B cell (primary cell): ENCODE results near the gene ESR1. TPM values are rescaled to one million over a fixed set of nuclear protein-coding genes. Genes with fewer than 3 reads are reported as not detected.

Source experiments
- ATAC-seq: fragments of 200-7000 bp; cut with Tn5 transposase; one replicate; pipeline ENCODE4 v1.10.0; 2021; ENCODE audit warnings: low read depth, mild to moderate bottlenecking, moderate number of reproducible peaks, moderate library complexity
- CTCF ChIA-PET: fragments of 350-600 bp; sonication (Branson Sonifier 250); formaldehyde crosslinking; loops from one replicate; lab custom pipeline; 2021; ENCODE audit warnings: antibody characterized with exemption, inconsistent platforms; lab: Charles Lee
- POLR2A ChIA-PET: fragments of 350-600 bp; sonication (Branson Sonifier 250); formaldehyde crosslinking; loops from one replicate; lab custom pipeline; 2021; ENCODE audit warnings: antibody characterized with exemption; lab: Charles Lee
- DNase-seq: peaks from one replicate; pipeline ENCODE4 v3.0.0; 2013
- H2AFZ ChIP-seq: 2 replicates; pipeline ENCODE4 v1.6.1; 2012; ENCODE audit warnings: mild to moderate bottlenecking, low read depth, low read length; ENCODE audit not compliant: insufficient read depth, poor library complexity, severe bottlenecking
- H3K27ac ChIP-seq, 2 donors: 1 replicate in 1 of 2; 2 replicates in 1 of 2; pipeline ENCODE4 v1.5.1; 2012 to 2013; ENCODE audit warnings: low read length in 2 of 2, mild to moderate bottlenecking in 2 of 2, moderate library complexity in 1 of 2
- H3K27me3 ChIP-seq, 4 experiments: fragments of 200-600 bp in 1 of 4; sonication (generic) in 1 of 4; replicated peaks in 1 of 4; 1 replicate in 2 of 4; 2 replicates in 2 of 4; pipeline versions ENCODE4 v1.6.1 to v1.7.0; 2013 to 2016; ENCODE audit warnings: low read length in 3 of 4, mild to moderate bottlenecking in 2 of 4, mixed read lengths in 1 of 4, moderate library complexity in 1 of 4; ENCODE audit not compliant: insufficient read depth in 4 of 4, control insufficient read depth in 3 of 4; ENCODE audit errors: control extremely low read depth in 1 of 4
- H3K36me3 ChIP-seq, 2 experiments: replicated peaks in 1 of 2; 1 replicate in 1 of 2; 2 replicates in 1 of 2; pipeline versions ENCODE4 v1.6.1 to v1.7.1; 2013; ENCODE audit warnings: low read length in 1 of 2; ENCODE audit not compliant: insufficient read depth in 2 of 2, control insufficient read depth in 1 of 2; ENCODE audit errors: control extremely low read depth in 1 of 2, extremely low read depth in 1 of 2
- H3K4me1 ChIP-seq, 2 donors: fragments of 200-600 bp in 1 of 2; sonication (generic) in 1 of 2; 1 replicate in 1 of 2; 2 replicates in 1 of 2; pipeline versions ENCODE4 v1.5.1 to v1.6.1; 2013 to 2017; ENCODE audit warnings: low read length in 2 of 2; ENCODE audit not compliant: control insufficient read depth in 2 of 2, insufficient read depth in 2 of 2
- H3K4me2 ChIP-seq: replicated peaks from 2 replicates; pipeline ENCODE3; 2012; ENCODE audit warnings: mild to moderate bottlenecking, low read depth, low read length; ENCODE audit not compliant: poor library complexity, severe bottlenecking
- H3K4me3 ChIP-seq, 5 experiments: fragments of 200-600 bp in 1 of 5; sonication (generic) in 1 of 5; 1 replicate in 3 of 5; 2 replicates in 2 of 5; pipeline versions ENCODE4 v1.5.1 to v1.7.0; 2011 to 2016; ENCODE audit warnings: low read length in 4 of 5, mild to moderate bottlenecking in 4 of 5, low read depth in 2 of 5, control low read depth in 1 of 5, moderate library complexity in 1 of 5; ENCODE audit not compliant: insufficient read depth in 1 of 5; ENCODE audit errors: control extremely low read depth in 1 of 5, extremely low read depth in 1 of 5
- H3K79me2 ChIP-seq: fragments of 200-600 bp; sonication (generic); one replicate; pipeline ENCODE4 v1.6.0; 2016; ENCODE audit warnings: low read length; ENCODE audit not compliant: control insufficient read depth, insufficient read depth
- H3K9ac ChIP-seq: fragments of 200-600 bp; sonication (generic); 2 replicates; pipeline ENCODE4 v1.6.1; 2017; ENCODE audit warnings: mild to moderate bottlenecking, low read length, moderate library complexity
- H3K9me3 ChIP-seq, 3 donors: one replicate each; pipeline versions ENCODE4 v1.6.1 to v1.7.1; 2013; ENCODE audit warnings: low read length in 2 of 3; ENCODE audit not compliant: control insufficient read depth in 2 of 3, insufficient read depth in 1 of 3; ENCODE audit errors: control extremely low read depth in 1 of 3
- H4K20me1 ChIP-seq: 2 replicates; pipeline ENCODE4 v1.6.0; 2012; ENCODE audit warnings: mild to moderate bottlenecking, low read length; ENCODE audit not compliant: insufficient read depth, control insufficient read depth, poor library complexity, severe bottlenecking
- H3K27ac Mint-ChIP-seq: one replicate; pipeline ENCODE4 v1.8.0; 2021; ENCODE audit warnings: mixed read lengths
- H3K27me3 Mint-ChIP-seq: one replicate; pipeline ENCODE4 v1.8.0; 2021; ENCODE audit warnings: mixed read lengths
- H3K4me1 Mint-ChIP-seq: one replicate; pipeline ENCODE4 v1.8.0; 2021; ENCODE audit warnings: mixed read lengths
- H3K4me3 Mint-ChIP-seq: one replicate; pipeline ENCODE4 v1.8.0; 2021; ENCODE audit warnings: mixed read lengths
- H3K9me3 Mint-ChIP-seq: one replicate; pipeline ENCODE4 v1.8.0; 2022; ENCODE audit warnings: mixed read lengths; ENCODE audit not compliant: insufficient read depth
- EZH2 ChIP-seq: IDR thresholded peaks from 2 replicates; pipeline ENCODE4 v1.6.1; 2012; ENCODE audit warnings: borderline replicate concordance, low read depth, mild to moderate bottlenecking, moderate library complexity, low read length; ENCODE audit not compliant: insufficient read depth, poor library complexity, severe bottlenecking
- WGBS: methylation state at CpG from one replicate; pipeline ENCODE4 v1.1.5; 2013; ENCODE audit warnings: missing lambda C conversion rate; ENCODE audit not compliant: insufficient coverage; 5-methylcytosine and 5-hydroxymethylcytosine counted together
- intact Hi-C: fragments of 100-400 bp; cut with micrococcal nuclease; formaldehyde crosslinking; loops from one replicate; pipeline ENCODE4 v1.10.0; 2022
- polyA plus RNA-seq: library from polyadenylated mRNA; depleted of rRNA; stranded (reverse); fragments of >200 nt; gene quantifications from 2 replicates; pipeline ENCODE4 v1.2.3, GENCODE V29; 2012
- total RNA-seq, 2 donors: library from RNA; stranded (reverse); fragments of 120-200 nt in 1 of 2; gene quantifications; 1 replicate in 1 of 2; 2 replicates in 1 of 2; pipeline versions ENCODE4 v1.2.3 to v1.2.4, GENCODE V29; 2013 to 2022
- TF ChIP-seq, protein P1 (sequence below): fragments of 200-600 bp; IDR thresholded peaks from one replicate; pipeline ENCODE4 v1.8.0; 2022; ENCODE audit warnings: antibody characterized with exemption, mild to moderate bottlenecking

ESR1 gene
- total and polyA plus RNA-seq, 2 donors (not counting 1 experiment from before 2014, with no cell fraction given) = 0.46 to 5.9 TPM

GRCh38 chr6:152063170-152063921, 255.9 kb downstream of the ESR1 start:
- CTCF ChIA-PET = no interaction called here
- Histone ChIP-seq H3K79me2 (no peaks in the 10 kb centered on the region), H3K27ac (no peak overlapping the region), H3K4me3 (no peak overlapping the region), H3K4me1 (no peaks in the 10 kb centered on the region), H3K27me3 (no peaks in the 10 kb centered on the region), H4K20me1 (no peaks in the 10 kb centered on the region), H3K36me3 (no peaks in the 10 kb centered on the region), H3K9ac (no peak overlapping the region), H3K9me3 (no peaks in the 10 kb centered on the region), H2AFZ (no peak overlapping the region), H3K4me2 (no peak overlapping the region)
- H3K27ac Mint-ChIP-seq = no peak overlapping the region
- intact Hi-C loops = no loop called here
- no peaks in the 10 kb centered on the region for H3K4me1 Mint-ChIP-seq
- no peaks in the 10 kb centered on the region for H3K27me3 Mint-ChIP-seq
- no peaks in the 10 kb centered on the region for H3K9me3 Mint-ChIP-seq
- DNase-seq (no peak), ATAC-seq (no peak)
- no peak for TF ChIP-seq EZH2
- TF ChIP-seq, protein P1, sequence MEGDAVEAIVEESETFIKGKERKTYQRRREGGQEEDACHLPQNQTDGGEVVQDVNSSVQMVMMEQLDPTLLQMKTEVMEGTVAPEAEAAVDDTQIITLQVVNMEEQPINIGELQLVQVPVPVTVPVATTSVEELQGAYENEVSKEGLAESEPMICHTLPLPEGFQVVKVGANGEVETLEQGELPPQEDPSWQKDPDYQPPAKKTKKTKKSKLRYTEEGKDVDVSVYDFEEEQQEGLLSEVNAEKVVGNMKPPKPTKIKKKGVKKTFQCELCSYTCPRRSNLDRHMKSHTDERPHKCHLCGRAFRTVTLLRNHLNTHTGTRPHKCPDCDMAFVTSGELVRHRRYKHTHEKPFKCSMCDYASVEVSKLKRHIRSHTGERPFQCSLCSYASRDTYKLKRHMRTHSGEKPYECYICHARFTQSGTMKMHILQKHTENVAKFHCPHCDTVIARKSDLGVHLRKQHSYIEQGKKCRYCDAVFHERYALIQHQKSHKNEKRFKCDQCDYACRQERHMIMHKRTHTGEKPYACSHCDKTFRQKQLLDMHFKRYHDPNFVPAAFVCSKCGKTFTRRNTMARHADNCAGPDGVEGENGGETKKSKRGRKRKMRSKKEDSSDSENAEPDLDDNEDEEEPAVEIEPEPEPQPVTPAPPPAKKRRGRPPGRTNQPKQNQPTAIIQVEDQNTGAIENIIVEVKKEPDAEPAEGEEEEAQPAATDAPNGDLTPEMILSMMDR = no peak
- POLR2A ChIA-PET = no interaction called here
- 96% methylated on average over 8 of the region's 10 CpGs for WGBS
- no peak overlapping the region for H3K4me3 Mint-ChIP-seq

GRCh38 chr6:152068622-152069261, 261.3 kb downstream of the ESR1 start:
- no peaks in the 10 kb centered on the region for H4K20me1 ChIP-seq
- ATAC-seq (no peak), DNase-seq (no peak)
- ChIA-PET CTCF (no interaction called here), POLR2A (no interaction called here)
- Mint-ChIP-seq H3K27me3 (no peaks in the 10 kb centered on the region), H3K4me1 (no peaks in the 10 kb centered on the region), H3K27ac (no peak overlapping the region), H3K4me3 (no peak overlapping the region), H3K9me3 (no peaks in the 10 kb centered on the region)
- no peak for TF ChIP-seq EZH2
- TF ChIP-seq, protein P1 = no peak
- H3K4me1 ChIP-seq = no peaks in the 10 kb centered on the region
- H3K9ac ChIP-seq = no peak overlapping the region
- H2AFZ ChIP-seq = no peak overlapping the region
- WGBS = 100% methylated on average over 1 of the region's 4 CpGs
- H3K79me2 ChIP-seq = no peaks in the 10 kb centered on the region
- H3K4me2 ChIP-seq = no peak overlapping the region
- intact Hi-C loops = no loop called here
- no peaks in the 10 kb centered on the region for H3K9me3 ChIP-seq
- no peak overlapping the region for H3K4me3 ChIP-seq
- H3K36me3 ChIP-seq = no peaks in the 10 kb centered on the region
- no peak overlapping the region for H3K27ac ChIP-seq
- H3K27me3 ChIP-seq = no peaks in the 10 kb centered on the region
